Endodermal cell (in vitro differentiated cells): ENCODE data around the gene THSD7A. TPM values are rescaled to one million over a fixed set of nuclear protein-coding genes. Genes with fewer than 3 reads are reported as not detected.
A peak's percentile ranks its signal among the peaks of the same experiment; 100 is the strongest.

ENCODE experiments used
- DNase-seq: peaks from one replicate; pipeline ENCODE4 v3.0.0-alpha.2; 2017
- H3K27ac ChIP-seq: 2 replicates; pipeline ENCODE4 v1.5.1; 2013; ENCODE audit warnings: mild to moderate bottlenecking, low read depth, low read length, moderate library complexity
- H3K27me3 ChIP-seq: 2 replicates; pipeline ENCODE4 v1.6.1; 2013; ENCODE audit warnings: mild to moderate bottlenecking, low read length, moderate library complexity; ENCODE audit not compliant: insufficient read depth, control insufficient read depth, poor library complexity, severe bottlenecking
- H3K36me3 ChIP-seq: 2 replicates; pipeline ENCODE4 v1.7.0; 2013; ENCODE audit warnings: mild to moderate bottlenecking, low read length, moderate library complexity; ENCODE audit not compliant: control insufficient read depth, insufficient read depth
- H3K4me1 ChIP-seq: one replicate; pipeline ENCODE4 v1.7.0; 2013; ENCODE audit warnings: low read length; ENCODE audit not compliant: control insufficient read depth, insufficient read depth
- H3K4me3 ChIP-seq: 2 replicates; pipeline ENCODE4 v1.5.1; 2013; ENCODE audit warnings: mild to moderate bottlenecking, low read length, moderate library complexity
- H3K9ac ChIP-seq: 2 replicates; pipeline ENCODE4 v1.6.1; 2013; ENCODE audit warnings: mild to moderate bottlenecking, low read length, moderate library complexity; ENCODE audit not compliant: poor library complexity, severe bottlenecking; ENCODE audit errors: extremely low read depth
- H3K9me3 ChIP-seq: 2 replicates; pipeline ENCODE4 v1.6.1; 2013; ENCODE audit warnings: mild to moderate bottlenecking, low read length, moderate library complexity; ENCODE audit not compliant: control insufficient read depth
- H3K27ac Mint-ChIP-seq: 2 replicates; pipeline ENCODE4 v1.8.0; 2020; ENCODE audit warnings: mixed read lengths
- H3K27me3 Mint-ChIP-seq: 2 replicates; pipeline ENCODE4 v1.8.0; 2021; ENCODE audit warnings: mild to moderate bottlenecking, mixed read lengths; ENCODE audit not compliant: insufficient read depth
- H3K36me3 Mint-ChIP-seq: 2 replicates; pipeline ENCODE4 v1.8.0; 2020; ENCODE audit warnings: low read depth, mixed read lengths
- H3K4me1 Mint-ChIP-seq: 2 replicates; pipeline ENCODE4 v1.8.0; 2020; ENCODE audit warnings: mixed read lengths
- H3K4me3 Mint-ChIP-seq: 2 replicates; pipeline ENCODE4 v1.8.0; 2020; ENCODE audit warnings: mild to moderate bottlenecking, moderate library complexity, mixed read lengths
- H3K9me3 Mint-ChIP-seq: 2 replicates; pipeline ENCODE4 v1.8.0; 2020; ENCODE audit warnings: mild to moderate bottlenecking, mixed read lengths
- CTCF ChIP-seq: fragments of 200-600 bp; sonication (generic); conservative IDR thresholded peaks from 2 replicates; pipeline ENCODE4 v1.5.0; 2021; ENCODE audit warnings: antibody characterized with exemption, mild to moderate bottlenecking
- WGBS, 2 experiments: methylation state at CpG; one replicate each; pipeline versions ENCODE4 v1.1.5 to v1.1.7; 2013; ENCODE audit warnings: missing lambda C conversion rate in 2 of 2, mixed read lengths in 1 of 2; ENCODE audit not compliant: insufficient coverage in 1 of 2, insufficient read length in 1 of 2; 5-methylcytosine and 5-hydroxymethylcytosine counted together
- long read RNA-seq, 4 experiments: library from polyadenylated mRNA in 2 of 4; library from RNA in 1 of 4; library from capped mRNA in 1 of 4; stranded (forward) in 3 of 4; unstranded in 1 of 4; transcript quantifications; one replicate each; pipeline ENCODE4 v2.0.0, GENCODE V29; 2020 to 2021; ENCODE audit warnings: inconsistent platforms in 1 of 4
- polyA plus RNA-seq, 2 experiments: library from polyadenylated mRNA; stranded (reverse); fragments of 50-300 nt; gene quantifications; one replicate each; pipeline ENCODE4 v1.2.3, GENCODE V29; 2013
- total RNA-seq, 2 donors: library from RNA; stranded (reverse); fragmentation: NEBNext Ultra II Directional in 1 of 2; extraction: Animal tissue kit (Norgen Biotek cat#: 25700) in 1 of 2; gene quantifications; 2 replicates in 1 of 2; 3 replicates in 1 of 2; pipeline ENCODE4 v1.2.1, GENCODE V29; 2021

Gene THSD7A
- total RNA-seq = 1 to 10 TPM in 1 of 2 donors, under 1 TPM in 1; 0.73 to 1.3 TPM
- polyA plus RNA-seq (2013, experiment 1 of 2) = 12.0 TPM
- 15.1 TPM for polyA plus RNA-seq (2013, experiment 2 of 2)
- long read RNA-seq, experiment 1 = 0 reads
- long read RNA-seq, experiment 2 = 0 reads
- long read RNA-seq, experiment 3 = 0 reads
- long read RNA-seq, experiment 4, partial matches to known transcripts = 2 of 3 reads
- long read RNA-seq, experiment 4, other reads (novel, unspliced or antisense) = 1 of 3 reads

- Mint-ChIP-seq H3K4me3 (peak within 1 kb of the TSS; percentile 59), H3K36me3 (no peaks in the 10 kb centered on the region), H3K27ac (no peak within 1 kb of the TSS), H3K27me3 (peaks cover 52% of the 10 kb centered on the region), H3K4me1 (peaks cover 23% of the 10 kb centered on the region), H3K9me3 (no peaks in the 10 kb centered on the region)
- Histone ChIP-seq H3K36me3 (no peaks in the 10 kb centered on the region), H3K4me3 (peak within 1 kb of the TSS; percentile 79), H3K4me1 (peaks cover 6% of the 10 kb centered on the region), H3K27me3 (peaks cover 76% of the 10 kb centered on the region), H3K9ac (no peak within 1 kb of the TSS), H3K27ac (peak within 1 kb of the TSS; percentile 97), H3K9me3 (peaks cover 6% of the 10 kb centered on the region)
- WGBS, 2 experiments = 4 to 7% methylated on average over 25 to 62 of the region's 62 CpGs
- peak; percentile 87 for DNase-seq
- peak; percentile 40 for TF ChIP-seq CTCF
Measured at GRCh38 chr7:11831736-11832495, at the start of gene THSD7A. THSD7A (minus strand) TSS chr7:11832198; CDS start chr7:11831946, 252 bp downstream.

- no peak for DNase-seq
- no peaks in the 10 kb centered on the region for H3K9me3 Mint-ChIP-seq
- Histone ChIP-seq H3K4me1 (no peaks in the 10 kb centered on the region), H3K4me3 (no peak overlapping the region), H3K27ac (no peak overlapping the region), H3K9me3 (no peaks in the 10 kb centered on the region), H3K27me3 (no peaks in the 10 kb centered on the region), H3K9ac (no peak overlapping the region), H3K36me3 (no peaks in the 10 kb centered on the region)
- no peaks in the 10 kb centered on the region for H3K4me1 Mint-ChIP-seq
- H3K36me3 Mint-ChIP-seq = no peaks in the 10 kb centered on the region
- H3K27me3 Mint-ChIP-seq = no peaks in the 10 kb centered on the region
- no peak overlapping the region for H3K4me3 Mint-ChIP-seq
- no peak overlapping the region for H3K27ac Mint-ChIP-seq
- TF ChIP-seq CTCF = no peak
- 60 to 81% methylated on average over 1 to 5 of the region's 5 CpGs for WGBS, 2 experiments
Measured at GRCh38 chr7:11881680-11882079, 49.7 kb upstream of the THSD7A start.

- Histone ChIP-seq H3K9me3 (no peaks in the 10 kb centered on the region), H3K9ac (no peak overlapping the region), H3K36me3 (no peaks in the 10 kb centered on the region), H3K4me3 (no peak overlapping the region), H3K4me1 (no peaks in the 10 kb centered on the region), H3K27me3 (no peaks in the 10 kb centered on the region), H3K27ac (no peak overlapping the region)
- Mint-ChIP-seq H3K27ac (no peak overlapping the region), H3K4me1 (peaks cover 12% of the 10 kb centered on the region), H3K27me3 (no peaks in the 10 kb centered on the region), H3K4me3 (no peak overlapping the region), H3K9me3 (no peaks in the 10 kb centered on the region), H3K36me3 (no peaks in the 10 kb centered on the region)
- no peak for TF ChIP-seq CTCF
- WGBS, 2 experiments = 88% methylated on average over 1 of the region's 1 CpG; no CpG with 5 or more reads in 1 of the 2 experiments
- DNase-seq = no peak
Measured at GRCh38 chr7:11875635-11876034, 43.6 kb upstream of the THSD7A start.
